Suppressor macrophage treated with lipopolysaccharide for 1 hour (primary cell): Measurements from ENCODE around the gene CELF2.

Source experiments
- DNase-seq, 3 donors: peaks; one replicate each; pipeline ENCODE4 v3.0.0-alpha.2; 2020 to 2022

Gene CELF2

DNA sequence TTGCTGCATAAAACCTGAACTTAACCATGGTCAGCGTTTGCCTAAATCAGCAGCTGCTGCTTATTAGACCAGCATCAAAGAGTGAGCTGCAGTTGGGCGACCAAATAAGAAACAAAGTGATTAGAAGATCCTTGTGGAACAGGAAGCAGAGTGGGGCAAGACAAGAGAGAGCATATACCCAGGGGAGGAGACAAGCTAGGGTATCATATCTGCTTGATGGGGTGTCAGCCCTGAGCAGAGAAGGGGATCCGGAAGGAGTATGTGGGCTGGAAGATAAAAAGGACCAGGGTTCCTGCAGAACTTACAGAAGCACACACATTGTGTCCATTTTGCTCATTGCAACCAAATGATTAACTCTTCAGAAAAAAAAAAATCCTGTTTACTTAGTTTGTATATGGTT is 213.6 kb downstream of the CELF2 start:
- DNase-seq, result no peak

DNA sequence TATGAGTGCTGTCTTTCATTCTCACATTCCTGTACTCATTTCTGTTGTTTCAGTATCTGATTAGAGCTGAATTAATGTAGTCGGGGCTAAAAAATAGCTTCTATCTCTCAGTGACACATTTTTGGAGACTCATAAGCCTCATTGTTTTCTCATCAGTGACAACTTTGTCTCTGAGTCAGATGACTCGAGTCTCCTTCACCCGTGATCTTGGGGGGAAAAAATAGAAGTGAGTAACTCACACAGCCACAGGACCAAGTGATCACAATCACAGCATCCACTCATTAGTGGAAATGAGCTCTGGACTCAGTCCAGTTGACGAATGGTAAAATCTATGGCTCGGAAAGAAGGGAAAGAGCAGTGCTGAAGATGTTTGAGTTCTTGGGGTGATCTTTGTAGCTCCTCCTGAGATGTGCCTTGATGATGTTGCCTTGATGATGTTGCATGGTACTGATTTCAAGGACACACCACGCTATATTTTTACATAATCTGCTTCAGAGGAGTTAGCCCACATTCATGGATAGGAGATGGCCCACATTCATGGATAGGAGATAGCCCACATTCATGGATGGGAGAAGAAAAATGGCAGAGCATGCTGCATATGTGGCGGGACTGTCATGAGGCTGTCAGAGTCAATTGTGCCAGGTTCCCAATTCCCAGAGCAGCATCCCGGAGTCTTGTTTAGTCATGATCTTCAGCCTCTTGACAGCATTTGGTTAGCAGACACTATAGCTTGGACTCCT is 214.7 kb downstream of the CELF2 start:
- peak in 2 of 3 donors; percentile 35 to 68 for DNase-seq

- DNase-seq, result no peak
Observed at GRCh38 chr10:11234857-11235531, 217.3 kb downstream of the CELF2 start.

GRCh38 chr10:11235771-11236170 is 218.1 kb downstream of the CELF2 start:
- no peak for DNase-seq

DNA sequence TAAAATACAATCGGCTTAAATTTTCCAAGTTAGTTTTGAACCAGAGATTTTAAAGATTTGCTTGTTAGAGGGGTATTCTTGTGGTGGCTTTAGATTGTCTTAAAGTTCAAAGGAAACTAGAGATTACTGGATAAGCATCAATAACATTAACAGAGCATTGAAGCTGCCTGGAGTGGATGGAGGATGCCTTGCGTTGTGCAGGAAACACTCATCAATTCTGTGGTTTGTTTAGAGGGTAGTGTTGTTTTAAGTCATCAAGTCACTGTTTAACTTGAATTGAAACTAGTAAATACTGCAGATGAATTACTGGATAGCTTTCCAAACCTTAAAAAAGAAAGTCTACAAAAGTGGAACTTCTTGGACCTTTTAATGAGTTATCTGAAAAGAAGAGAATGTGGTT is 218.6 kb downstream of the CELF2 start:
- no peak for DNase-seq

DNA sequence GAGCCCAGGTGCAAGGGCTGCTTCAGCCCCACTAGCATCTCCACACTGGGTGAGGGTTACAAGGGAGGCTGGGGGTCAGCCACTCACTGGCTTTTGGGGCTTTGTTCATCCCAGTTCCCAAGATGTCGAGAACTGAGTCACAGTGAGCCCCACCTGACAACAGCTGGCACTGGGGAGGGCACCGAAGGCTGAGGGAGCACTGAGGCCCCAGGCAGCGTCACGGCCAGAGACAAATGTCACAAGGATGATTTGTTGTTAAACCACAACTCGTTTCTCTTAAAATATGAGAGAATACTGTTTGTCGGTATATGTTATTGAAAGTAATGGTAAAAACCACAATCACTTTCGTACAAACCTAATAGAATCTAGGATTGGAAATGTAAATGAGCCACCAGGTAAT is 219.9 kb downstream of the CELF2 start:
- no peak for DNase-seq

GRCh38 chr10:11238893-11239292 is 221.2 kb downstream of the CELF2 start:
- DNase-seq, result no peak

DNA sequence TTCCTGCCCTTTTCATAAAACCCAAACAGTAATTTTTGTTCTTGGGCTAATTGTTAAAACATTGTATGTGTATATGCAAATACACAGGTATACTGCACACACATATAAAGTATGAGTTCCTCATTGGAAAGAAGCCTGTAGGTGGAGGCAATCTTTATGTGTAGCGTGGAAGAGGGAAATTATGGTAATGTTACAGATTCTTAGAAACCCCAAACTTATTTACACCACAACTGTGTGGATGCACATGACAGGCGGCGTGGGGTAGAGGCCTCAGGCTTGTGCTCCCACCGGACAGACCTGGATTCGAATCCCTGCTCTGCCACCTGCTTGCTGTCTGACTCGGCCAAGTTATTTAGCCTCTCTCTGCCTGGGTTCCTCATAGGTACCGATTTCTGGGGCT is 223.0 kb downstream of the CELF2 start:
- peak in 2 of 3 donors; percentile 18 to 28 for DNase-seq

DNA sequence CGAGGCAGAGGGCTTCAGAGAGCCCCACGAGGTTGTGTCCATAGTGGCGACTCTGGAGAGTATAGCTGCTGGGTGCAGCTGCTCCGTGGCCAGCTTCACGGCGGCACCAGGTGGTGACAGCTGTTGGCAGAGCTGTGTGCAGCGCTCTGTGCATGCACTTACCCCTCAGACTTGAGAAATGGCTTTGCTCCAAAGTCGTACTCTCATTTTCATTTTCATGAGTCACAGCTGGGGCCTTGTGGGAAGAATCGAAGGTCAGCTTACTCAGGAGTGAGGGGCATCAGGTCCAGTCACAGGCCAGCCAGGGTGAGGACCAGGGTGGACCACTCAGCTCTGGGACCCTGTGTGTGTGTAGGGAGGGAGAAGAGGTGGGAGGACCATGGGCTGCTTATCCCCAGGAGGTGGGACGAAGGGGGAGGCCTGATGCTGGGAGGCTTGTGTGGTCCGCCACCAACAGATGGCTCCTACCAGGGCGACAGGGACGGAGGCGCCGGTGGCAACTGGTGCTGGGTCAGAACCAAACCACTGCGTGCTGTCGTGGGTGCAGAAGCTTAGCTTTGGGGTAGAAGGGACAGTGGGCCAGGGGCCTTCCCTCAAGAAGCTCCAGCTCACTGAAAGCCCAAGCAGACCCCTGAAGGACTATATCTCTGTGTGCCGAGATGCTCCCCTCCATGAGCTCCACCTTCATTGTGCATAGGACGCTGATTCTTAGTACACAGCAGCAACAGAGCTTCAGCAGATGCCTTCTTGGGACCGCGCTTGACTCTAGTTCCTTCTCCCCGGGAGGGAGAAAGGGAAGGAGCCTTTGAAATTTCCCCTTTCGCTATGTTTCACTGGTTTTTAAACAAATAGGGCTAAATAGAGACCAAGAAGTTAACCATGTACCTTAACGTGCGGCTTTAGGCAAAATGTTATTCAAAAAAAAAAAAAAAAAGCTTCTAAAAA is 225.0 kb downstream of the CELF2 start:
- DNase-seq, result peak; percentile 65 to 77 (median 67)

DNA sequence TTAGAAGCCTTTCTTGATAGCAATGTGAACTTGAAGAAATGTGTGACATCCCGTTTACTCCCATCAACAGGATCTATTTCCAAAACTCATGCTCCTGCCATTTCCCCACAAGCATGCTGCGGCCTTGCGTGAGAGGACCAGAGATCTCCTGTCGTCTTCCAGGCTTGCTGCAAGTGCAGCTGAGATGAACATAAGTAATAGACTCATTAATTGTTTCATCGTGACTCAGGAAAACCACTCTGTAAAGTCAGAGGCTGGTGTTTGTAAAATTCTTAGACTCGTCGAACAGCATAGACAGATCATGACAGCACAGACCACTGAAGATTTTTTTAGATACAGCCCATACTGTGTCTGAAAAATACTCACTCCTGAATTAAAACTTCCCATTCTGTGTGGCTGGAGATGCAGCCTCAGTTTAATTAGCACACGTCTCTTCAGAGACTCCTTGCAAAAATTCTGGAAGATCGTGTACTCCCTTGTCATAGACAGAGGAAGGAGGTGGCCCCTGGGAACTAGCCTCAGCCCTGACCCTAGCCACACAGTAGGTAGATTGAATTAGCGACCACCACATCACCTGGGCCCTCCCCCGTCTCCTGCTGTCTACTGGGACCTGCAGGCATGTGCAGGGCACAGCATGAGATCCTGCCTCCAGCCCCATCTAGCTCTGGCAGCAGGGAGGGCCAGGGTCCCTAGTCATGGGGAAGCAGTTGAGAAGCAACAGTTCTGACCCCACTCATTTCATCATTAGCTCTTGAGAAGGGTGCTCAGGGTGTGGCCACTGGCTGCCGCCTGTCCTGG is 226.0 kb downstream of the CELF2 start:
- peak in 1 of 3 donors; percentile 16 for DNase-seq

DNA sequence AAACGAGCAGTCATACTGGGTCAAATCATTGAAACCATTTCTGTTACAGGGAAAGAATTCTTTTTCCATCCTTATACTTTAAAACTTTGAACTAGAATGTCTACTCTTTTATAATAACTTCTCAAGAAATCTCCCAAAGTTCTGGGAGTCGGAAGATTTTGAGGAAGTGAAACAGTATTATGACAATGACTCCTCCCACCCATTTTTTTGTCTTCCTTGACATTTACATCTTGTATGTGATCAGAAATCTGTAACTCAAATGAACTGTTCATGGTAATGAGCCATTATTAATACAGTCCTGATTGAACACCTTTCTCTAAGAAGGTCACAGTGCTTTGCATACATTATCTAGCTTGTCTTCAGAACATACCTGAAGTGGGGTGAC is 227.4 kb downstream of the CELF2 start:
- peak; percentile 57 to 82 (median 79) for DNase-seq

GRCh38 chr10:11245510-11245909 is 227.8 kb downstream of the CELF2 start:
- no peak for DNase-seq

DNA sequence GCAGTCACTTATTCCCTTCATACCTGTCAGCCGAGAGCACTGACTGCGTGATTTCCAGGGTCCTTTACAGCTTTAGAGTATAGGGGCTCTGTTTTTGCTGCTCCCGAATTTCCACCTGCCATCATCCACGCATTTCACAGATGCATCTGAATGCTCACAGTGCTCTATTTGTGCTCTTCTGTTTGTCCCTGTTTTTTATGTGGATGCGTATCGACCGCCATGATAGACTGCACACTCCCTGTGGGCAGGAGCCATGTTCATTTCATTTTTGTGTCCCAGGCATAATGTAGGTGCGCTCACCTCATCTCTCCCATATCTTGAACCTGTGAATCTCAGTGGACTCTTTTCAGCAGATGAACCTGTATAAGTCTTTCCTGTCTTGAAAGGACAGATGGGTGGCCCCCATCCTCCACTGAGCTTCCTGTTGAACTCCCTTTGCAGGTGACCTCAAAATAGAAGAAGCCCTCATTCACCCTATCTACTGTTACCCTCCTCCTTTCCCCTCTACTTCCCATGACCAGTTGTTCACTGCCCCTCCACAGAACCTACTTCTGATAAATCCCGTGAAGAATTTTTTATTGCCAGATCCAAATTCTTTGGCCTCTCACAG is 228.4 kb downstream of the CELF2 start:
- DNase-seq, result no peak

DNA sequence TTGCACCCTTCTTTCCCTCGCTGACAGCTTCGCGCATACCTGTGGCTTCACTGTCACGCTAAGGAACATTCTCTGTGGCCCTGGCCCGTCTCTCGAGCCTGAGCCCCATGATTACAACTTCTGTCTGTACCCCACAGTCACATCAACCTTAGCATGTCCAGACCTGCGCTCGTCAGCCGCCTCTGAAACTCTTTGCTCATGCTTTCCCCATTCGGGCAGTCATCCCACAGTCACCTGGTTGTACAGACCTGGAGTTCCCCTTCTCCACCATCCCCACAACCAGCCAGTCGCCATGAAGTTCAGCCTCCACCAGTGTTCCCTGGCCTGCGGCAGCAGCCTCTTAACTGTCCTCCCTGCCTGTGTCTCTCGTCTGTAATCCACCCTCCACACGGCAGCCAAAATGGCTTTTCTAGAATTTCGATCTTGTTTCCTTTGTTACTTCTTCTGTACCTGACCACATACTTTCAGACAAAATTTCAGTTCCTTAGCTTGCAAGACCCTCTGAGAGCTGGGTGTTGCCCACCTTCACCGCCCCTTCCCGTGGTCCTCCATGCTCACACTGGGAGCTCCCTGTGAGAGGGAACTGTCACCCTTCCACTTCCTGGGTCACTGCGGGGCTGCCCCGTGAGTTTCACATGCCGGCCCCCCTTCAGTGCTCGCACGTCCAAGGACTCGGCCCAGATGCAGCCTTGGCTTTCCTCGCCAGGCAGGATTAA is 229.2 kb downstream of the CELF2 start:
- DNase-seq, result no peak

GRCh38 chr10:11249152-11249807 is 231.6 kb downstream of the CELF2 start:
- DNase-seq, result no peak

DNA sequence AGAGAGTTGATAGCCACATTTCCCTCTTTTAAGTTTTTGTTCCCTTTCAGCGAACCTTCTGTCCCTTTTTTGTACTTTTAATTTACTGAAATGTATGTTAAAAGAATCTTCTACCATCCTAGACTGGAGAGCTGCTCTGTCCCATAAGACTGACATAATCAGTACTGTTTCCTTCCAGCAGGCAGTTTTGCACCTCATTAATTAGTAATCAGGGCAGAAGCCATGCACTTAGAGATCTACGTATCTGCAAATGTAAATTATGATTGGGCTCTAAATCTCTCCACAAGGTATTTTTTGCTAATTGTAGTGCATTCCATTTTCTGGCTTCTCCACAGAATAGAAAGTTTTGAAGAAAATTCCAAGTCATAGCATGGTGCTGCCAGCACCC is 232.1 kb downstream of the CELF2 start:
- no peak for DNase-seq

DNA sequence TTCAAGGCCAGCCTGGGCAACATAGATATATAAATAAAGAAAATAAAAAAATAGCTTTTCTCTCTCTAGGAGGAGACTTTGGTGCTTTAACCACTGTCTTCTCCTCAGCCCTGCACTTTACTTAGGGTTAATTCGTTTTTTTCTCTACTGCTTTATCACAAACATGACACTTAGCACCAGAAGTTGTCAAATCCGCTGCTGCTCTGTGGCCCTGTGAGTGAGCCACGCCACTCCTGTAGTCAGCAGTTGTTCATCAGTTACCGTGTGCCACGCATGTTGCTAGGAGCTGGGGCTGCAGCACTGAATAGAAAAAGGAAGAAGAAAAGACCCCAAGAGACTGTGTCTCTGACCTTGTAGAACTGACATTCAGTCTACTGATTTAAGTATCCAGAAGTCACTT is 232.6 kb downstream of the CELF2 start:
- DNase-seq, result no peak

- no peak for DNase-seq
Observed at GRCh38 chr10:11252887-11253286, 235.2 kb downstream of the CELF2 start.

DNA sequence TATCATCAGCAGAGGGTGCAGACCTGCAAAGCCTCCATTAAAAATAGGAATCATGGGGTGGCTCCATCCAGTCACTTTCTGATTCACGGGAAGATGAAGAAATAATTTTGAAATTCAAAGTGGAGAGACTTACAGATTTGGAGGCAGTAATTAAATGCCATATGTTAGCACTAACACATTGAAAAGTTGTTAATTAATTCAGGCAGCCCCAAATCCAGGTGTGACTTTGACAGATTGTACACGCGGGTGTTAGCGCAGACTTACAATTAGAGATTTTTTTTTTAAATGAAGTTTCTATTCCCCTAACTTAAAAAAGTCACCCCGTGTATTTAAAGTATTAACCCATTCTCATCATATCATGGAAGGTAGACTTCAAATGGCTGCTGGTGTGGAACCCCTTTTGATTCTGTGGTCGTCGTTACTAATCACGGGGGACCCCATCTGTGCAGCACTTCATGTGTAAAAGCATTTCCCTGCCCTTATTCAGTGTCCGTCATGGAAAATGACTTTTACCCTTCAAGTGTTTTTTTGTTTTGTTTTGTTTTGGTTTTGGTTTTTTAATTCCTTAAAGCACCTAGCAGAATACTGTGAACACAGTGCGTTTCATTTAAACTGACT is 235.8 kb downstream of the CELF2 start:
- no peak for DNase-seq

GRCh38 chr10:11255156-11255555 is 237.5 kb downstream of the CELF2 start:
- DNase-seq, result no peak
